ENCODE measurements around the gene LARGE1.

- TF ChIP-seq CTCF (IDR thresholded peaks at IDR 0.05; ENCODE audit: insufficient read depth, low read length, poor library complexity, severe bottlenecking) (no peak), EZH2phosphoT487 (conservative IDR thresholded peaks at IDR 0.05; ENCODE audit: low read length) (no peak)
These were observed 266.7 kb downstream of the LARGE1 start for GRCh38 chr22:33653532-33654063.

Data from SU-DHL-6 (cell line).